Endothelial cell of umbilical vein (primary cell): ENCODE measurements around the gene MCCD1. TPM values are rescaled to one million over a fixed set of nuclear protein-coding genes. Genes with fewer than 3 reads are reported as not detected.
"Not testable (repeated sequence)": the region's sequence is repeated elsewhere in the genome, so short reads cannot be mapped to it uniquely, and the experiment has no call there.

ENCODE experiments used
- BruUV-seq: library from RNA; stranded (reverse); fragments of 400-500 nt; replicated peaks from 2 replicates; lab custom pipeline; 2021; lab: Mats Ljungman, UMichigan
- CTCF ChIA-PET: fragments of 300-600, 350-600 bp; sonication (Branson Sonifier 250); formaldehyde crosslinking; loops from one replicate; lab custom pipeline; 2021; ENCODE audit warnings: antibody characterized with exemption, inconsistent platforms; lab: Charles Lee
- POLR2A ChIA-PET: fragments of 300-600, 350-600 bp; sonication (Branson Sonifier 250); formaldehyde crosslinking; loops from one replicate; lab custom pipeline; 2021; ENCODE audit warnings: antibody characterized with exemption, inconsistent platforms; lab: Charles Lee
- DNase-seq: peaks from one replicate; pipeline ENCODE4 v3.0.0-alpha.2; 2011; ENCODE audit warnings: low read depth, low spot score
- FAIRE-seq: peaks from 2 replicates; lab custom pipeline; 2011; peaks lifted over from hg19 to GRCh38; lab: Jason Lieb, UNC
- H2AFZ ChIP-seq: 2 replicates; pipeline ENCODE4 v1.6.0; 2012; ENCODE audit warnings: low read depth, low read length, control low read depth, inconsistent platforms
- H3K27ac ChIP-seq: 2 replicates; pipeline ENCODE4 v1.5.1; 2011; ENCODE audit warnings: low read depth, mild to moderate bottlenecking, control low read depth, low read length, moderate library complexity; ENCODE audit not compliant: insufficient read depth
- H3K27me3 ChIP-seq, 2 experiments: 2 replicates each; pipeline versions ENCODE4 v1.6.0 to v1.6.1; 2011; ENCODE audit warnings: low read length in 2 of 2, mixed read lengths in 1 of 2; ENCODE audit not compliant: control insufficient read depth in 2 of 2, insufficient read depth in 2 of 2
- H3K36me3 ChIP-seq, 2 experiments: 2 replicates in 1 of 2; 3 replicates in 1 of 2; pipeline ENCODE4 v1.5.1; 2011; ENCODE audit warnings: low read length in 2 of 2, mild to moderate bottlenecking in 1 of 2, moderate library complexity in 1 of 2; ENCODE audit not compliant: control insufficient read depth in 2 of 2, insufficient read depth in 2 of 2; ENCODE audit errors: extremely low read depth in 1 of 2
- H3K4me1 ChIP-seq: 3 replicates; pipeline ENCODE4 v1.5.1; 2011; ENCODE audit warnings: mild to moderate bottlenecking, low read length; ENCODE audit not compliant: control insufficient read depth, insufficient read depth; ENCODE audit errors: extremely low read depth
- H3K4me2 ChIP-seq: 2 replicates; pipeline ENCODE4 v1.6.1; 2011; ENCODE audit warnings: low read length, control low read depth, mixed read lengths; ENCODE audit not compliant: insufficient read depth
- H3K4me3 ChIP-seq, 3 experiments: fragments of 200-600 bp in 1 of 3; sonication (generic), shearing (Covaris generic) in 1 of 3; replicated peaks in 1 of 3; 2 replicates each; pipeline ENCODE4 v1.5.1; 2011 to 2016; ENCODE audit warnings: control low read depth in 3 of 3, low read length in 3 of 3, mild to moderate bottlenecking in 2 of 3, inconsistent platforms in 1 of 3, low read depth in 1 of 3, moderate library complexity in 1 of 3; ENCODE audit not compliant: insufficient read depth in 1 of 3
- H3K79me2 ChIP-seq: 2 replicates; pipeline ENCODE4 v1.6.0; 2012; ENCODE audit warnings: low read length, inconsistent platforms; ENCODE audit not compliant: control insufficient read depth, insufficient read depth
- H3K9ac ChIP-seq: replicated peaks from 2 replicates; pipeline ENCODE3; 2011; ENCODE audit warnings: low read length, control low read depth; ENCODE audit not compliant: insufficient read depth; ENCODE audit errors: extremely low read depth
- H3K9me1 ChIP-seq: replicated peaks from 3 replicates; pipeline ENCODE4 v1.6.0; 2011; ENCODE audit warnings: mild to moderate bottlenecking, low read length; ENCODE audit not compliant: control insufficient read depth, insufficient read depth; ENCODE audit errors: extremely low read depth
- H3K9me3 ChIP-seq: replicated peaks from 2 replicates; pipeline ENCODE4 v1.5.1; 2012; ENCODE audit warnings: low read length, inconsistent platforms; ENCODE audit not compliant: control insufficient read depth, insufficient read depth
- H4K20me1 ChIP-seq: replicated peaks from 2 replicates; pipeline ENCODE3; 2011; ENCODE audit warnings: mild to moderate bottlenecking, low read length; ENCODE audit not compliant: control insufficient read depth, insufficient read depth; ENCODE audit errors: extremely low read depth
- EZH2 ChIP-seq: IDR thresholded peaks from 2 replicates; pipeline ENCODE4 v1.6.1; 2012; ENCODE audit warnings: borderline replicate concordance, low read depth, mild to moderate bottlenecking, moderate library complexity, low read length, inconsistent platforms; ENCODE audit not compliant: severe bottlenecking
- FOS ChIP-seq: IDR thresholded peaks from 2 replicates; pipeline ENCODE4 v1.6.1; 2011; ENCODE audit warnings: mild to moderate bottlenecking, low read length, moderate library complexity, borderline replicate concordance; ENCODE audit not compliant: insufficient read depth
- JUN ChIP-seq: IDR thresholded peaks from 2 replicates; pipeline ENCODE4 v1.6.1; 2011; ENCODE audit warnings: borderline replicate concordance, low read depth; ENCODE audit not compliant: insufficient read length, insufficient read depth
- MYC ChIP-seq: IDR thresholded peaks from one replicate; pipeline ENCODE4 v1.6.1; 2011; ENCODE audit warnings: mild to moderate bottlenecking, low read depth, low read length
- POLR2A ChIP-seq: IDR thresholded peaks from 2 replicates; pipeline ENCODE4 v1.6.1; 2012; ENCODE audit warnings: low read depth, mild to moderate bottlenecking, control low read depth, low read length
- POLR2AphosphoS5 ChIP-seq: IDR thresholded peaks from 2 replicates; pipeline ENCODE4 v1.6.1; 2012; ENCODE audit warnings: low read depth, mild to moderate bottlenecking, control low read depth, low read length, moderate library complexity; ENCODE audit not compliant: insufficient read depth
- dilution Hi-C: fragments of 300-500 bp; cut with MboI; formaldehyde crosslinking; loops from one replicate; pipeline ENCODE4 v1.15.0; 2019; ENCODE audit warnings: low sequenced_read_pairs; ENCODE audit not compliant: extremely low pct_ligation_motif_present
- intact Hi-C: fragments of 100-400 bp; cut with micrococcal nuclease; formaldehyde crosslinking; loops from one replicate; pipeline ENCODE4 v1.10.0; 2022
- polyA plus RNA-seq, 4 experiments: library from polyadenylated mRNA; depleted of rRNA in 3 of 4; stranded (reverse) in 3 of 4; unstranded in 1 of 4; fragments of >200 nt; gene quantifications; 2 replicates each; pipeline versions ENCODE4 v1.2.1 to v1.2.3, GENCODE V29; 2011 to 2012; ENCODE audit warnings: missing spikeins in 1 of 4
- total RNA-seq: library from RNA; stranded (reverse); gene quantifications from 2 replicates; pipeline ENCODE4 v1.2.3, GENCODE V29; 2021
- TF ChIP-seq, protein P1 (sequence below): IDR thresholded peaks from 2 replicates; pipeline ENCODE4 v1.6.1; 2011; ENCODE audit not compliant: insufficient read depth, insufficient read length

The MCCD1 gene
- total and polyA plus RNA-seq, 2 donors (not counting 3 experiments of a cell fraction or from before 2014, with no cell fraction given), result not detected

DNA sequence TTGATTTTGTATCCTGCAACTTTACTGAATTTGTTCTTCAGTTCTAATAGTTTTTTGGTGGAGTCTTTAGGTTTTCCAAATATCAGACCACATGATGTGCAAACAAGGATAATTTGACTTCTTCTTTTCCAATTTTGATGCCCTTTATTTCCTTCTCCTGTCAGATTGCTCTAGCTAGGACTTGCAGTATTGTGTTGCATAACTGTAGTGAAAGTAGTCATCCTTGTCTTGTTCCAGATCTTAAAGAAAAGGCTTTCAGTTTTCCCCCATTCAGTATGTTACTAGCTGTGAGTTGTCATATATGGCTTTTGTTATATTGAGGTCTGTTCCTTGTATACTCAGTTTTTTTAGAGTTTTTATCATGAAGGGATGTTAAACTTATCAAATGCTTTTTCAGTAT lies 26.2 kb upstream of the MCCD1 start:
- H3K9me1 ChIP-seq, result no peaks in the 10 kb centered on the region
- H3K27ac ChIP-seq, result no peak overlapping the region
- no peak overlapping the region for H2AFZ ChIP-seq
- TF ChIP-seq POLR2A (no peak), JUN (no peak), FOS (no peak), MYC (no peak), POLR2AphosphoS5 (no peak), EZH2 (no peak)
- TF ChIP-seq, protein P1, sequence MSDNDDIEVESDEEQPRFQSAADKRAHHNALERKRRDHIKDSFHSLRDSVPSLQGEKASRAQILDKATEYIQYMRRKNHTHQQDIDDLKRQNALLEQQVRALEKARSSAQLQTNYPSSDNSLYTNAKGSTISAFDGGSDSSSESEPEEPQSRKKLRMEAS, result no peak
- H3K9ac ChIP-seq, result no peak overlapping the region
- dilution Hi-C loops (no loop called here), intact Hi-C loops (no loop called here)
- DNase-seq, result no peak
- H3K4me3 ChIP-seq, result no peak overlapping the region
- FAIRE-seq, result no peak
- H3K27me3 ChIP-seq, result no peaks in the 10 kb centered on the region
- H3K4me1 ChIP-seq, result peaks cover 1% of the 10 kb centered on the region
- ChIA-PET CTCF (interaction anchor here (1.0 kb wide), 1 partner anchor 24 kb away, joined by 5 read pairs; no protein-coding TSS in a partner anchor), POLR2A (interaction anchor here (0.5 kb wide), 1 partner anchor 22 kb away, joined by 5 read pairs; no protein-coding TSS in a partner anchor)
- no peak overlapping the region for H3K4me2 ChIP-seq
- no TSS peak for BruUV-seq
- no peaks in the 10 kb centered on the region for H3K36me3 ChIP-seq
- H3K79me2 ChIP-seq, result peaks cover 68% of the 10 kb centered on the region
- H4K20me1 ChIP-seq, result no peaks in the 10 kb centered on the region
- no peaks in the 10 kb centered on the region for H3K9me3 ChIP-seq

DNA sequence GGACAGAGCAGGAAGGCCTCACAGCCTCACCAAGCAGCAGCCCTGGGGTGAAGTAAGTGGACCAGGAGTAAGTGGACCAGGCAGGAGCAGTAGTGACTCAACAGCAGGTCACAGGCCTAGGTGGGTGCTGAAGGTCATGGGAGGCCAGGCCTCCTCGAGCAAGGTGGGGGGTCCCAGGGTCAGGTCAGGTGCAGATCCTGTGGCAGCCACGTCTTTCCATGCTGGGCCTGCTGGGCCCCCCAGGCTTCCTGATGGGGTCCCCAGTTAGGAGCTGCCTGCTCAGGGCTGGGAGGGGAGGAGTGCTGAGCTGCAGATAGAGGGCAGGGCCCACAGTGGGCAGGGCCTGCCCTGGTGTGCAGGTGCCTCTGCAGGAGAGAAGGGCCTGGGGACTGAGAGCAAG lies 19.7 kb upstream of the MCCD1 start:
- H2AFZ ChIP-seq, H3K27ac ChIP-seq, BruUV-seq, H3K4me2 ChIP-seq, DNase-seq, H4K20me1 ChIP-seq, CTCF ChIA-PET, H3K9me1 ChIP-seq, H3K4me3 ChIP-seq, H3K4me1 ChIP-seq, dilution Hi-C loops, intact Hi-C loops, H3K79me2 ChIP-seq, H3K9ac ChIP-seq, H3K9me3 ChIP-seq, POLR2A ChIA-PET, FAIRE-seq, H3K27me3 ChIP-seq: not testable (repeated sequence)
- peaks cover 5 to 13% of the 10 kb centered on the region in 2 experiments for H3K36me3 ChIP-seq
